Effector memory CD8-positive, alpha-beta T cell (primary cell): ENCODE data around the gene FIBCD1.

Experiments
- ATAC-seq: fragments of 150-1000 bp; cut with Tn5 transposase; replicated peaks from 2 replicates; pipeline ENCODE4 v1.10.0; 2021; ENCODE audit warnings: mild to moderate bottlenecking, moderate library complexity
- DNase-seq, 3 experiments: peaks; one replicate each; pipeline ENCODE4 v3.0.0; 2021
- H3K27ac Mint-ChIP-seq, 2 donors: one replicate each; pipeline ENCODE4 v1.8.0; 2022; ENCODE audit warnings: mild to moderate bottlenecking in 2 of 2, mixed read lengths in 2 of 2, moderate library complexity in 2 of 2
- H3K27me3 Mint-ChIP-seq, 2 donors: one replicate each; pipeline ENCODE4 v1.8.0; 2022; ENCODE audit warnings: mixed read lengths in 2 of 2
- H3K36me3 Mint-ChIP-seq: one replicate; pipeline ENCODE4 v1.8.0; 2022; ENCODE audit warnings: mild to moderate bottlenecking, moderate library complexity, mixed read lengths; ENCODE audit not compliant: insufficient read depth
- H3K4me1 Mint-ChIP-seq, 2 donors: one replicate each; pipeline ENCODE4 v1.8.0; 2022; ENCODE audit warnings: low read depth in 2 of 2, mixed read lengths in 2 of 2
- H3K4me3 Mint-ChIP-seq, 2 donors: one replicate each; pipeline ENCODE4 v1.8.0; 2022; ENCODE audit warnings: mild to moderate bottlenecking in 2 of 2, mixed read lengths in 2 of 2, moderate library complexity in 2 of 2
- H3K9me3 Mint-ChIP-seq, 2 donors: one replicate each; pipeline ENCODE4 v1.8.0; 2022; ENCODE audit warnings: mixed read lengths in 2 of 2

The FIBCD1 gene

GRCh38 chr9:130981002-130981755 is 42.1 kb upstream of the FIBCD1 start:
- DNase-seq (no peak), ATAC-seq (no peak)
- H3K36me3 Mint-ChIP-seq = peaks cover 2% of the 10 kb centered on the region
- H3K27me3 Mint-ChIP-seq = peaks cover 25 to 64% of the 10 kb centered on the region in 2 donors
- no peaks in the 10 kb centered on the region for H3K9me3 Mint-ChIP-seq
- no peak overlapping the region for H3K4me3 Mint-ChIP-seq
- no peaks in the 10 kb centered on the region for H3K4me1 Mint-ChIP-seq
- H3K27ac Mint-ChIP-seq = no peak overlapping the region

- Mint-ChIP-seq H3K27ac (no peak overlapping the region), H3K4me3 (no peak overlapping the region), H3K4me1 (no peaks in the 10 kb centered on the region), H3K36me3 (no peaks in the 10 kb centered on the region), H3K9me3 (no peaks in the 10 kb centered on the region), H3K27me3 (peaks cover 22 to 58% of the 10 kb centered on the region in 2 donors)
- ATAC-seq (no peak), DNase-seq (no peak)
Measured at GRCh38 chr9:130980526-130980925, 41.5 kb upstream of the FIBCD1 start.

- no peak overlapping the region for H3K27ac Mint-ChIP-seq
- ATAC-seq = no peak
- H3K9me3 Mint-ChIP-seq = no peaks in the 10 kb centered on the region
- no peak for DNase-seq
- no peak overlapping the region for H3K4me3 Mint-ChIP-seq
- peaks cover 22 to 57% of the 10 kb centered on the region in 2 donors for H3K27me3 Mint-ChIP-seq
- H3K4me1 Mint-ChIP-seq = no peaks in the 10 kb centered on the region
- H3K36me3 Mint-ChIP-seq = no peaks in the 10 kb centered on the region
Measured at GRCh38 chr9:130979591-130980385, 40.7 kb upstream of the FIBCD1 start.

- H3K27ac Mint-ChIP-seq = no peak overlapping the region
Measured at GRCh38 chr9:130977811-130978221, 38.8 kb upstream of the FIBCD1 start.

GRCh38 chr9:130975932-130976841 is 37.1 kb upstream of the FIBCD1 start:
- Mint-ChIP-seq H3K9me3 (no peaks in the 10 kb centered on the region), H3K4me1 (peaks cover 0 to 3% of the 10 kb centered on the region in 2 donors), H3K4me3 (no peak overlapping the region), H3K36me3 (peaks cover 6% of the 10 kb centered on the region), H3K27ac (no peak overlapping the region), H3K27me3 (peaks cover 38 to 70% of the 10 kb centered on the region in 2 donors)
- ATAC-seq = no peak
- no peak for DNase-seq

More at GRCh38 chr9:130977811-130978221, 38.8 kb upstream of the FIBCD1 start:
- peaks cover 25 to 64% of the 10 kb centered on the region in 2 donors for H3K27me3 Mint-ChIP-seq
- H3K9me3 Mint-ChIP-seq = no peaks in the 10 kb centered on the region
- DNase-seq (no peak), ATAC-seq (no peak)
- peaks cover 3% of the 10 kb centered on the region for H3K36me3 Mint-ChIP-seq
- H3K4me1 Mint-ChIP-seq = no peaks in the 10 kb centered on the region
- no peak overlapping the region for H3K4me3 Mint-ChIP-seq

GRCh38 chr9:130975156-130975555 is 36.1 kb upstream of the FIBCD1 start:
- DNase-seq (no peak), ATAC-seq (no peak)
- peaks cover 6% of the 10 kb centered on the region for H3K36me3 Mint-ChIP-seq
- H3K27ac Mint-ChIP-seq = no peak overlapping the region
- peaks cover 36 to 71% of the 10 kb centered on the region in 2 donors for H3K27me3 Mint-ChIP-seq
- no peak overlapping the region for H3K4me3 Mint-ChIP-seq
- H3K4me1 Mint-ChIP-seq = peaks cover 0 to 3% of the 10 kb centered on the region in 2 donors
- H3K9me3 Mint-ChIP-seq = no peaks in the 10 kb centered on the region

GRCh38 chr9:130974697-130975096 is 35.6 kb upstream of the FIBCD1 start:
- peaks cover 33 to 66% of the 10 kb centered on the region in 2 donors for H3K27me3 Mint-ChIP-seq

GRCh38 chr9:130973686-130974281 is 34.7 kb upstream of the FIBCD1 start:
- ATAC-seq (no peak), DNase-seq (no peak)
- Mint-ChIP-seq H3K27me3 (peaks cover 33 to 64% of the 10 kb centered on the region in 2 donors), H3K4me3 (no peak overlapping the region), H3K27ac (no peak overlapping the region), H3K4me1 (peaks cover 0 to 3% of the 10 kb centered on the region in 2 donors), H3K9me3 (no peaks in the 10 kb centered on the region), H3K36me3 (peaks cover 6% of the 10 kb centered on the region)

More at GRCh38 chr9:130974697-130975096, 35.6 kb upstream of the FIBCD1 start:
- no peaks in the 10 kb centered on the region for H3K9me3 Mint-ChIP-seq
- DNase-seq = no peak
- H3K36me3 Mint-ChIP-seq = peaks cover 6% of the 10 kb centered on the region
- no peak for ATAC-seq
- H3K4me3 Mint-ChIP-seq = no peak overlapping the region
- no peak overlapping the region for H3K27ac Mint-ChIP-seq
- H3K4me1 Mint-ChIP-seq = peaks cover 0 to 3% of the 10 kb centered on the region in 2 donors

- ATAC-seq (no peak), DNase-seq (no peak)
- Mint-ChIP-seq H3K4me1 (peaks cover 0 to 3% of the 10 kb centered on the region in 2 donors), H3K4me3 (no peak overlapping the region), H3K27me3 (peaks cover 33 to 64% of the 10 kb centered on the region in 2 donors), H3K9me3 (no peaks in the 10 kb centered on the region), H3K36me3 (peaks cover 6% of the 10 kb centered on the region), H3K27ac (no peak overlapping the region)
Measured at GRCh38 chr9:130972957-130973685, 34.1 kb upstream of the FIBCD1 start.

GRCh38 chr9:130972277-130972956 is 33.4 kb upstream of the FIBCD1 start:
- peaks cover 31 to 60% of the 10 kb centered on the region in 2 donors for H3K27me3 Mint-ChIP-seq
- ATAC-seq = no peak
- no peak overlapping the region for H3K4me3 Mint-ChIP-seq
- H3K36me3 Mint-ChIP-seq = peaks cover 6% of the 10 kb centered on the region
- no peaks in the 10 kb centered on the region for H3K9me3 Mint-ChIP-seq
- no peak overlapping the region for H3K27ac Mint-ChIP-seq
- peaks cover 0 to 3% of the 10 kb centered on the region in 2 donors for H3K4me1 Mint-ChIP-seq
- DNase-seq = no peak

GRCh38 chr9:130971294-130971849 is 32.3 kb upstream of the FIBCD1 start:
- no peak for ATAC-seq
- Mint-ChIP-seq H3K27ac (no peak overlapping the region), H3K9me3 (no peaks in the 10 kb centered on the region), H3K4me1 (peaks cover 0 to 3% of the 10 kb centered on the region in 2 donors), H3K4me3 (no peak overlapping the region), H3K36me3 (peaks cover 6% of the 10 kb centered on the region), H3K27me3 (peaks cover 28 to 61% of the 10 kb centered on the region in 2 donors)
- no peak for DNase-seq
